Nephron progenitor cell (in vitro differentiated cells): ENCODE data around the gene BICC1.

Source experiments
- DNase-seq: peaks from one replicate; pipeline ENCODE4 v3.0.0; 2021
- H3K27ac Mint-ChIP-seq: 2 replicates; pipeline ENCODE4 v1.8.0; 2021; ENCODE audit warnings: mild to moderate bottlenecking, moderate library complexity, mixed read lengths
- H3K27me3 Mint-ChIP-seq: 2 replicates; pipeline ENCODE4 v1.8.0; 2021; ENCODE audit warnings: mild to moderate bottlenecking, low read depth, mixed read lengths; ENCODE audit not compliant: poor library complexity
- H3K36me3 Mint-ChIP-seq: 2 replicates; pipeline ENCODE4 v1.8.0; 2021; ENCODE audit warnings: low read depth, mixed read lengths
- H3K4me1 Mint-ChIP-seq: 2 replicates; pipeline ENCODE4 v1.8.0; 2021; ENCODE audit warnings: mixed read lengths
- H3K4me3 Mint-ChIP-seq: 2 replicates; pipeline ENCODE4 v1.8.0; 2021; ENCODE audit warnings: mild to moderate bottlenecking, moderate library complexity, mixed read lengths
- H3K9me3 Mint-ChIP-seq: 2 replicates; pipeline ENCODE4 v1.8.0; 2021; ENCODE audit warnings: mild to moderate bottlenecking, moderate library complexity, mixed read lengths
- TF ChIP-seq, protein P1 (sequence below): fragments of 200-600 bp; sonication (generic); IDR thresholded peaks from 2 replicates; pipeline ENCODE4 v1.5.0; 2021; ENCODE audit warnings: antibody characterized with exemption

Gene BICC1

DNA sequence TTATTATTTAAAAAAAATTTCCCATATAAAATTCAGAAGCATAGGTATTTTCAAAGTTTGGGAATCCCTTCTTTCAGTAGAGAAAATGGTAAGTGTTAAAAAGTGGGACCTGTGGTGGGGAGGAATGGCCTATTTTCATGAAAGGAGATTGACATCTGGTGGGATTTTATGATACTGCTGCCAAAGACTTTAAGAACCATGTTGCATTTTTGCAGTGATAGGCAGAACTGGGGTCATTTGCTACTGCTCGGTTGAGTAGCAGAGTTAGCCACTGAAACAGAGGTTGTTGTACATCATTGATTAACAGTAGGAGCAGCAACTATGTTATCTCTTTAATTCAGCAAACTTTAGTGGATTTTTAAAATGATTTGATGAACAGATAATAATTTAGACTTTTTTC lies 4.4 kb downstream of the BICC1 start:
- Mint-ChIP-seq H3K36me3 (no peaks in the 10 kb centered on the region), H3K27me3 (peaks cover 28% of the 10 kb centered on the region), H3K4me1 (peaks cover 18% of the 10 kb centered on the region), H3K4me3 (no peak overlapping the region), H3K27ac (no peak overlapping the region), H3K9me3 (peaks cover 7% of the 10 kb centered on the region)
- TF ChIP-seq, protein P1, sequence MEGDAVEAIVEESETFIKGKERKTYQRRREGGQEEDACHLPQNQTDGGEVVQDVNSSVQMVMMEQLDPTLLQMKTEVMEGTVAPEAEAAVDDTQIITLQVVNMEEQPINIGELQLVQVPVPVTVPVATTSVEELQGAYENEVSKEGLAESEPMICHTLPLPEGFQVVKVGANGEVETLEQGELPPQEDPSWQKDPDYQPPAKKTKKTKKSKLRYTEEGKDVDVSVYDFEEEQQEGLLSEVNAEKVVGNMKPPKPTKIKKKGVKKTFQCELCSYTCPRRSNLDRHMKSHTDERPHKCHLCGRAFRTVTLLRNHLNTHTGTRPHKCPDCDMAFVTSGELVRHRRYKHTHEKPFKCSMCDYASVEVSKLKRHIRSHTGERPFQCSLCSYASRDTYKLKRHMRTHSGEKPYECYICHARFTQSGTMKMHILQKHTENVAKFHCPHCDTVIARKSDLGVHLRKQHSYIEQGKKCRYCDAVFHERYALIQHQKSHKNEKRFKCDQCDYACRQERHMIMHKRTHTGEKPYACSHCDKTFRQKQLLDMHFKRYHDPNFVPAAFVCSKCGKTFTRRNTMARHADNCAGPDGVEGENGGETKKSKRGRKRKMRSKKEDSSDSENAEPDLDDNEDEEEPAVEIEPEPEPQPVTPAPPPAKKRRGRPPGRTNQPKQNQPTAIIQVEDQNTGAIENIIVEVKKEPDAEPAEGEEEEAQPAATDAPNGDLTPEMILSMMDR = no peak
- no peak for DNase-seq

DNA sequence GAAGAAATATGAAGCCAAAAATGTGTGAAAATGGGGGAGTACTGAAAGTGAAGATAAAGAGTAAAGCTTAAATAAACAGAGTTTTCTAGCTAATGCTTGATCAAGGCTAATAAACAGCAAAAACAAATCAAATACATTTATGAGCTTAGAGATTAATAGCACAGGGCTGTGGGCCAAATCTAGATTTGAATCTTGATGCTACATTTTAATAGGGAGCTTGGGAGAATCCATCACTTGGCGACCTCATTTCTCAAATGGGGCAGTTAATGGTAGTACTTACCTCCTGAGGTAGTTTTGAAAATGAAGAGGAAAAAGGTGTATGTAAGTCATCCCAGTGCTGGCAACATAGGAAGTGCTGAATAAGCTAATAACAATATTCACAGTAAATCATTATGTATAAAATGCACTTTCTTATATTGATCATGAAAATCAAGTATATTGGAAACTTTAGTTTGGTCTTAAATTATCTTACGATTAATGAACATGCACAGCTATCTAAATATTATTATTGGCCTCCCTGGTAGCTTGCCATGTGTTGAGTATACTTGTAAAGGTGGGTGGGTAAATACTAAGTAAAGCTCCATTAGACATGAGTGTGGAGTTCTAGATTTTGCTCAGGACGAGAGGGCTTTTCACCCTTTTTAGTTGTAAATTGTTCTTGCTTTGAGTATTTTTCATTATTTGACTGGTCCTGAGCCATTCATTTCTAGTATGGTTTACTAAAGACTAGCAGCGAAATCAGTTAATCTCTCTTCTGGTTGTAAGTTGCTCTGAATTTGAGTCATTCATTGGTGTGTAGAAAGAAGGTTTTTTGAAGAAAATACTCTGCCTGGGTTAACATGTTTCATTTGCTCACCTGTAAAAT lies 5.1 kb downstream of the BICC1 start:
- TF ChIP-seq, protein P1 = no peak
- peaks cover 28% of the 10 kb centered on the region for H3K27me3 Mint-ChIP-seq
- peaks cover 12% of the 10 kb centered on the region for H3K9me3 Mint-ChIP-seq
- no peak for DNase-seq
- H3K4me3 Mint-ChIP-seq = no peak overlapping the region
- peaks cover 5% of the 10 kb centered on the region for H3K36me3 Mint-ChIP-seq
- peaks cover 13% of the 10 kb centered on the region for H3K4me1 Mint-ChIP-seq
- H3K27ac Mint-ChIP-seq = no peak overlapping the region

DNA sequence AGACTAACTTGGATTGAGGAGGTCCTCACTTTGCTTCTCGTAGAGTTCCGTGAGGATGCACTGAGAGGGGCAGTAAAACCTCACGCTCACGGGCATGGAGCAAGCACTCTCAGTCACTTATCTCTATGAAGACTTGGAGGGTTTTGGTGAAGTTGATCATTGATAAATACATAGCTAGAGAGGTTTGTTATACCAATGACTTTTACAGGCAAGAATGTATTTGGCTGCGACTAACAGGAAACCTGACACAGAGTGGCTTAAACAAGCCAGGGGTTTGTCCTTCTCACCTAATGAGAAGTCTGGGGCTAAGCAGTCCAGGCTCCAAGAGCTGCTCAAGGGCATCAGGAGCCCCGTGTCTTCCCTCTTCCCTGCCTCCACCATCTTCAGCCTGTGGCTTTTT lies 6.1 kb downstream of the BICC1 start:
- Mint-ChIP-seq H3K4me3 (no peak overlapping the region), H3K27me3 (peaks cover 28% of the 10 kb centered on the region), H3K9me3 (peaks cover 13% of the 10 kb centered on the region), H3K36me3 (peaks cover 5% of the 10 kb centered on the region), H3K27ac (no peak overlapping the region), H3K4me1 (peaks cover 10% of the 10 kb centered on the region)
- DNase-seq = no peak
- TF ChIP-seq, protein P1 = no peak

DNA sequence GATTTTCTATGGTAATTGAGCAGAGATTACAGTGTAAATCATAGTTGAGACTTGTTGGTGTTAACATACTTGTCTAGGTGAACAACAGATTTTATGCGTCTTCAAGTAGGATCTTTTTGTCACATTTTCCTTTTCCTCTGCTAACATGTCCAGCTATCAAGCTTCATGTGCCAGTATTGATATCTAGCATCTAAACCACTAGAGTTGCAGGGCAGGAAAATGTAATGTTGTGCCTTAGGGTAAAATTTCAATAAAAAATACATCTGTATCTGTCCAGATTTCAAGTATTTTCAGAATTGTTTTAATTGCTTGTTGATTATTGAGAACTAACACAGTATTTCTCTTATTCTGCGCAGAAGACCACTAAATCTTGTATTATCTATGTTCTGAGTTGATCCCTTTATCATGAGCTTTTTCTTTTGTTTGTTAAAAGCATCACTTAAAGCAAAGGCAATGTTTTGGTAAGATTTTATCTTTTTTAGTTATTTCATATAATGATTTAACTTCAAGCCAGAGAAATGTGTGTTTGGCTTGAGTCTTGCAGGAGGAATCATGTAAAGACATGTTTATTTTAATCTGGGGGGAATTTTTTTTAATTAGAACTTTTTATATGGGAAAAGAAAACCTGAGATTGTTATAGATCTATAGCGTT lies 16.5 kb downstream of the BICC1 start:
- Mint-ChIP-seq H3K9me3 (peaks cover 16% of the 10 kb centered on the region), H3K27me3 (peaks cover 4% of the 10 kb centered on the region), H3K4me3 (no peak overlapping the region), H3K27ac (no peak overlapping the region), H3K36me3 (peaks cover 5% of the 10 kb centered on the region), H3K4me1 (no peaks in the 10 kb centered on the region)
- TF ChIP-seq, protein P1 = no peak
- no peak for DNase-seq

DNA sequence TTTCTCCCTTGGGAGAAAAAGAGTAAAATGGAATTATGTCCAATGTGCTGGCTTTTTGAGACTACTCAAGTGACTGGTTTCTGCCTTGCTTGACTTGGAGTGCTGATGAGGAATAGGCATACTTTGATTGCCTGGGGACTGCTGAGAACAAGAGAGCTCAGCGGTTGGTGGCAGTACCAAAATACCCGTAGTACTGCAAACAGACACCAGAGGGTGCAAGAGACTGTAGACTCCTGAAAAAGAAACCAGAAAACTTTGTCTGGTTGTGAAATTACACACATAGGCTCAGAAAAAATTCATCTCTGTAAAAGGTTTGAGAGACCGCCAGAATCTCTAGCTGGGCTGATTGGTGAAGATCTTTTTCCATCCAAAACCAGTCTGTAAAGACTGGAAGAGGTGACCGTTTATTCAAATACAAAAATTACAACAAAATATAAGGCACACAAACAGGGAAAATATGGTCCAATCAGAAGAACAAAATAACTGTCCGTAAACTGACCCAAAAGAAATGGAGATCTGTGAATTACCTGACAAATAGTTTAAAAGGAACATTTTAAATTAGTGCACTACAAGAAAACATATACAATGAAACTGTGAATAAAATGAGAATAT lies 18.5 kb downstream of the BICC1 start:
- H3K9me3 Mint-ChIP-seq = peaks cover 36% of the 10 kb centered on the region
- peaks cover 5% of the 10 kb centered on the region for H3K36me3 Mint-ChIP-seq
- no peak overlapping the region for H3K27ac Mint-ChIP-seq
- TF ChIP-seq, protein P1 = peak; percentile 82
- no peaks in the 10 kb centered on the region for H3K4me1 Mint-ChIP-seq
- DNase-seq = peak; percentile 72
- no peak overlapping the region for H3K4me3 Mint-ChIP-seq
- H3K27me3 Mint-ChIP-seq = peaks cover 7% of the 10 kb centered on the region
